ENCODE data around the gene MYO7B. TPM values are rescaled to one million over a fixed set of nuclear protein-coding genes. Genes with fewer than 3 reads are reported as not detected.

The MYO7B gene
- total RNA-seq, 5 donors from 2014 or later (not counting 1 experiment from before 2014, with no cell fraction given): 0.13 to 0.96 (median 0.28) TPM; not detected in 1

DNA sequence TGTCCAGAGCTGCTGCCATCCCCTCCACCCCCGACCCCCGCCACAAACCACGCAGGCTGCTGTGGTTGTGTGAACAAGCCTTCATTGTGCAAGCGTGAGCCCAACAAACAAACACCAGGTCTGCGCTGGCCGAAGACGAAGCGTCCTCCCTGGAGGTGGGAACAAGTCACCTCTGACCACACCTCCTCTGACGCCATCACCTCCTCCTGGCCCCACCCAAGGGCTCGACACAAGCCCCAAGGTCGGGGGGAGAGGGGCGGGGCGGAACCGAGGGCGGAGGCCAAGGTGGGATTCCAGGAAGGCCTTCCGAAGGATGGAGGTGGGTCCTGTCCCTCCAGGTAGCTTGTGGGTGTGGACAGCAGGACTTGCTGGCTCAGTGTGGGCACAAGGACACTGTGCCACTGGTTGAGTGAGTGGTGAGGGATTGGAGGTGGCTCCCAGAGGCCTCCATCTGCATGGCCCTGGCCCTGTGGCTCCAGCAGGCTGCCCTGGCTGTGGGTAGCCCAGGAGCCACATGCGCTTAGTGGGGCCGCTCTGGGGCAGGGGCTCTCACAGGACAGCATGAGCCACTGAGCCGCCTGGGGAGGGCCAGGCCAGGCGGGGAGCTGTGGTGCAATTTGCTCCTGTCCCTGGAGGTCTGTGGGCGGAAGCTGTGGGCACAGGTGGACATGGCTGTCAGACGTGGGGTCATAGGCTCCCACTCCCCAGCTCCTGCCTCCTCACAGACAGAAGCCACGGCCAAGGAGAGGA lies 103.1 kb downstream of the MYO7B start:
- no peaks in the 10 kb centered on the region for H3K9me3 Mint-ChIP-seq
- Histone ChIP-seq H3K27ac (ENCODE audit: low read length) (peak overlapping the region; percentile 55), H3K9me3 (no peaks in the 10 kb centered on the region), H3K36me3 (ENCODE audit: control insufficient read depth in 2 of 2, extremely low read depth in 1 of 2, insufficient read depth in 1 of 2, low read length in 1 of 2) (peaks cover 0 to 3% of the 10 kb centered on the region in 2 donors), H3K27me3 (replicated peaks in 1 of 2; ENCODE audit: control insufficient read depth in 2 of 2, extremely low read depth in 1 of 2, insufficient read depth in 2 of 2, low read length in 1 of 2) (peaks cover 0 to 2% of the 10 kb centered on the region in 2 experiments), H3K4me3 (ENCODE audit: control insufficient read depth in 1 of 2, extremely low read depth in 1 of 2, low read length in 1 of 2) (peak overlapping the region in 1 of 2 donors; percentile 20), H3K4me1 (ENCODE audit: control insufficient read depth in 1 of 2, extremely low read depth in 1 of 2, insufficient read depth in 2 of 2, low read length in 2 of 2) (peaks cover 60 to 97% of the 10 kb centered on the region in 2 experiments)
- ATAC-seq (replicated peaks in 1 of 4) (no peak), DNase-seq (no peak)
- 83% methylated on average over 15 of the region's 23 CpGs for whole genome bisulfite sequencing (ENCODE audit: insufficient coverage)
- no peaks in the 10 kb centered on the region for H3K36me3 Mint-ChIP-seq
- POLR2A ChIA-PET: no interaction called here
- peak overlapping the region in 1 of 3 donors; percentile 75 for H3K4me3 Mint-ChIP-seq
- CTCF ChIA-PET: interaction anchor here in 1 of 2 donors (1.5 kb wide), 1 partner anchor 45 kb away, joined by 3 read pairs; no protein-coding TSS in a partner anchor
- H3K4me1 Mint-ChIP-seq: peaks cover 49 to 75% (median 51%) of the 10 kb centered on the region in 3 donors
- H3K27me3 Mint-ChIP-seq: no peaks in the 10 kb centered on the region
- peak overlapping the region; percentile 88 to 90 for H3K27ac Mint-ChIP-seq

GRCh38 chr2:127639111-127639474 lies 103.6 kb downstream of the MYO7B start:
- Histone ChIP-seq H3K36me3 (ENCODE audit: control insufficient read depth in 2 of 2, extremely low read depth in 1 of 2, insufficient read depth in 1 of 2, low read length in 1 of 2) (peaks cover 0 to 3% of the 10 kb centered on the region in 2 donors), H3K27ac (ENCODE audit: low read length) (peak overlapping the region; percentile 70), H3K9me3 (no peaks in the 10 kb centered on the region), H3K4me1 (ENCODE audit: control insufficient read depth in 1 of 2, extremely low read depth in 1 of 2, insufficient read depth in 2 of 2, low read length in 2 of 2) (peaks cover 57 to 93% of the 10 kb centered on the region in 2 experiments), H3K4me3 (ENCODE audit: control insufficient read depth in 1 of 2, extremely low read depth in 1 of 2, low read length in 1 of 2) (peak overlapping the region in 1 of 2 donors; percentile 20), H3K27me3 (replicated peaks in 1 of 2; ENCODE audit: control insufficient read depth in 2 of 2, extremely low read depth in 1 of 2, insufficient read depth in 2 of 2, low read length in 1 of 2) (peaks cover 0 to 2% of the 10 kb centered on the region in 2 experiments)
- H3K27ac Mint-ChIP-seq: peak overlapping the region; percentile 88 to 90
- POLR2A ChIA-PET: no interaction called here
- ATAC-seq (replicated peaks in 1 of 4) (no peak), DNase-seq (no peak)
- peak overlapping the region in 1 of 3 donors; percentile 75 for H3K4me3 Mint-ChIP-seq
- peaks cover 48 to 72% (median 53%) of the 10 kb centered on the region in 3 donors for H3K4me1 Mint-ChIP-seq
- no peaks in the 10 kb centered on the region for H3K9me3 Mint-ChIP-seq
- H3K36me3 Mint-ChIP-seq: no peaks in the 10 kb centered on the region
- no peaks in the 10 kb centered on the region for H3K27me3 Mint-ChIP-seq
- WGBS (ENCODE audit: insufficient coverage): 100% methylated on average over 1 of the region's 13 CpGs
- CTCF ChIA-PET: interaction anchor here in 1 of 2 donors (0.8 to 1.5 kb wide), 2 partner anchors 45 to 48 kb away, joined by 3 read pairs; no protein-coding TSS in a partner anchor

DNA sequence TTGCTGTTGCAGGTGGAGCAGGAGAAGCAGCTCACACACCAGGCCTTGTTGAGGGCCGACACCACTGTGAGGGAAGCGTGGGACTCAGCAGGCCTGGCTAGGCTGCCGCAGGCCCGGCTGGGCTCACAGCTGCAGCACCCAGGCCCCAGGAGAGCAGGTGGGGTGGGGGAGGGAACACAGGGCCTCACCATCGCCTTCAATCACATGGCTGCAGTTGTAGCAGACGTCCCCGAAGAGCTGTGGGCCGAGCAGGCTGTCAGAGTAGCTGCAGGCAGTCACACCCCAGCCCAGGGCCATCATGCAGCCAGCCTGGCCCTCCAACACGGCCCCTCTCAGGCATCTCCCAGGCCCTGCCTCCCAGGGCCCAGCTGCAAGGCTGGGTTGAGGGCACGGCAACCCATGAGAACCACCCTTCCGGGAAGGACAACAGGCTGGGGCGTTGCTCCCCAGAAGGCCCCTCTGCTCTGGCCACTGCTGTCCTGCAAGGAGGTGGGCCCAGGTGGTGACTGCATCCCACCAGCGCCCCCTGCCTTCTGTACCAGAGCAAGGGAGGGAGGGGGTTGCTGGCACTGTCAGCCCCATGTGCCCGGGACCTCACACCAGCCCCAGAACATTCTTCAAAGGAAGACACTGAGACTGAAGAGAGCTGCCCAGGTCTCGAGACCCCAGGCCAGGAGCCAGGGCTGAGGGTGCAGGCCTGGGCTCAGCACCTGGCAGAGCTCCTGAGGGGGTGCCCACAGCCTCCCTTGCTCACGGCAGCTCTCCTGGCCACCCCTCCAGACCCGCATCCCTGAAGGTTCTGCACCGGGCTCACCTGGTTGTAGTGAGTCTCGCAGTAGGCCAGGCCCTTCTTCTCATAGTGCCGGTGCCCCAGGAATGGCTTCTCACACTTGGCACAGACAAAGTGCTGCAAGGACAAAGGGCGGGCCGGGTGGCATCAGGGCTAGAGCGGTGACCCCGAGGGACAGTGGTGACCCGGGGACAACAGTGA lies 104.9 kb downstream of the MYO7B start:
- H3K36me3 Mint-ChIP-seq: no peaks in the 10 kb centered on the region
- peaks cover 52 to 81% of the 10 kb centered on the region in 2 experiments for H3K4me1 ChIP-seq (ENCODE audit: control insufficient read depth in 1 of 2, extremely low read depth in 1 of 2, insufficient read depth in 2 of 2, low read length in 2 of 2)
- H3K4me1 Mint-ChIP-seq: peaks cover 53 to 62% (median 53%) of the 10 kb centered on the region in 3 donors
- CTCF ChIA-PET: interaction anchor here (0.8 to 1.6 kb wide), 5 partner anchors 9 to 54 kb away, joined by 3 to 10 read pairs (median 3); no protein-coding TSS in a partner anchor
- peak overlapping the region; percentile 70 for H3K27ac ChIP-seq (ENCODE audit: low read length)
- H3K9me3 ChIP-seq: no peaks in the 10 kb centered on the region
- ATAC-seq (replicated peaks in 1 of 4) (peak; percentile 6 to 23 (median 15)), DNase-seq (peak in 13 of 35 experiments; percentile 8 to 47 (median 25))
- H3K36me3 ChIP-seq (ENCODE audit: control insufficient read depth in 2 of 2, extremely low read depth in 1 of 2, insufficient read depth in 1 of 2, low read length in 1 of 2): peaks cover 0 to 3% of the 10 kb centered on the region in 2 donors
- H3K9me3 Mint-ChIP-seq: no peaks in the 10 kb centered on the region
- H3K27me3 Mint-ChIP-seq: no peaks in the 10 kb centered on the region
- POLR2A ChIA-PET: no interaction called here
- H3K27ac Mint-ChIP-seq: peak overlapping the region; percentile 87 to 90
- peak overlapping the region; percentile 51 to 56 for H3K4me3 ChIP-seq (ENCODE audit: control insufficient read depth in 1 of 2, extremely low read depth in 1 of 2, low read length in 1 of 2)
- WGBS (ENCODE audit: insufficient coverage): 46% methylated on average over 25 of the region's 25 CpGs
- H3K27me3 ChIP-seq (replicated peaks in 1 of 2; ENCODE audit: control insufficient read depth in 2 of 2, extremely low read depth in 1 of 2, insufficient read depth in 2 of 2, low read length in 1 of 2): peaks cover 0 to 2% of the 10 kb centered on the region in 2 experiments
- H3K4me3 Mint-ChIP-seq: peak overlapping the region; percentile 44 to 75 (median 65)

GRCh38 chr2:127641133-127641532 lies 105.7 kb downstream of the MYO7B start:
- 58% methylated on average over 6 of the region's 6 CpGs for WGBS (ENCODE audit: insufficient coverage)
- peaks cover 0 to 3% of the 10 kb centered on the region in 2 donors for H3K36me3 ChIP-seq (ENCODE audit: control insufficient read depth in 2 of 2, extremely low read depth in 1 of 2, insufficient read depth in 1 of 2, low read length in 1 of 2)
- Mint-ChIP-seq H3K9me3 (no peaks in the 10 kb centered on the region), H3K4me3 (peak overlapping the region; percentile 44 to 75 (median 65)), H3K36me3 (no peaks in the 10 kb centered on the region), H3K27ac (peak overlapping the region; percentile 87 to 90), H3K4me1 (peaks cover 46 to 54% (median 52%) of the 10 kb centered on the region in 3 donors), H3K27me3 (no peaks in the 10 kb centered on the region)
- no peak for ATAC-seq (replicated peaks in 1 of 4)
- H3K27ac ChIP-seq (ENCODE audit: low read length): peak overlapping the region; percentile 70
- peak in 1 of 35 experiments; percentile 15 for DNase-seq
- CTCF ChIA-PET: interaction anchor here (0.5 to 1.6 kb wide), 4 partner anchors 48 to 682 kb away, joined by 3 to 10 read pairs (median 4); no protein-coding TSS in a partner anchor
- H3K4me1 ChIP-seq (ENCODE audit: control insufficient read depth in 1 of 2, extremely low read depth in 1 of 2, insufficient read depth in 2 of 2, low read length in 2 of 2): peaks cover 46 to 74% of the 10 kb centered on the region in 2 experiments
- H3K4me3 ChIP-seq (ENCODE audit: control insufficient read depth in 1 of 2, extremely low read depth in 1 of 2, low read length in 1 of 2): peak overlapping the region; percentile 51 to 56
- POLR2A ChIA-PET: no interaction called here
- H3K27me3 ChIP-seq (replicated peaks in 1 of 2; ENCODE audit: control insufficient read depth in 2 of 2, extremely low read depth in 1 of 2, insufficient read depth in 2 of 2, low read length in 1 of 2): peaks cover 0 to 2% of the 10 kb centered on the region in 2 experiments
- no peaks in the 10 kb centered on the region for H3K9me3 ChIP-seq

DNA sequence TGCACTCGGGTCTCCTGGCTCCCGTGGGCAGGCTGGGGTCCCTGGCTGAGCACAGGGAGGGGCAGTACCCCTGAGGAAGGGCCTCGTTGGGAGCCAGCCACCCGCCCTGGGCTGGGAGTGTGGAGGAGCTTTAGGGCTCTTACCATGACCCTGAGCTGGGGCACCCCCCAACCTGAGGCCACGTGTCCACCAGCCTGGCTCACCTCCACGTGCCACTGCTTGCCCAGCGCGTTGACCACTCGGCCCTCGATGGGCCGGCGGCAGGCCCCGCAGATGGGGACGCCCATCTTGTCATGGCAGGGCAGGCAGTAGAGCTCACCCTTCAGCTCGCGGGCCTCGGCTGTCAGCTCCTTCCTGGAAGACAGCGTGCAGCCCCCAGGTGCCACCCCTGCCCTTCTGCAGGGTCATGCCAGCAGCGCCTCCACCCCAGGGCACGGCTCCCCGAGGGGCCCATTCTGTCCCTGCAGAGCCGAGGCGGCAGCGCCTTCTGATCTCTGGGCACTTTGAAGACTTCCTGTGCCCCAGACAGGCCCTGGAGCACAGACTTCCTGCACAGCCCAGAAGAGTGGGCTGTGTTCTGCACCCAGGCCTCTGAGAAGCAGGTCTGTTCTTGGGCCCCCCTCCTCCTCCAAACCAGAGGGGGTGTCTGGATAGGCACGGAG lies 106.5 kb downstream of the MYO7B start:
- Mint-ChIP-seq H3K36me3 (no peaks in the 10 kb centered on the region), H3K4me1 (peaks cover 40 to 50% (median 44%) of the 10 kb centered on the region in 3 donors), H3K9me3 (no peaks in the 10 kb centered on the region), H3K27ac (peak overlapping the region; percentile 90), H3K4me3 (peak overlapping the region; percentile 41 to 75 (median 65)), H3K27me3 (no peaks in the 10 kb centered on the region)
- peaks cover 40 to 73% of the 10 kb centered on the region in 2 experiments for H3K4me1 ChIP-seq (ENCODE audit: control insufficient read depth in 1 of 2, extremely low read depth in 1 of 2, insufficient read depth in 2 of 2, low read length in 2 of 2)
- ATAC-seq (replicated peaks in 1 of 4): peak; percentile 86 to 93 (median 89)
- H3K36me3 ChIP-seq (ENCODE audit: control insufficient read depth in 2 of 2, extremely low read depth in 1 of 2, insufficient read depth in 1 of 2, low read length in 1 of 2): peaks cover 0 to 3% of the 10 kb centered on the region in 2 donors
- 17% methylated on average over 19 of the region's 25 CpGs for WGBS (ENCODE audit: insufficient coverage)
- CTCF ChIA-PET: interaction anchor here in 1 of 2 donors (0.6 kb wide), 1 partner anchor 11 kb away, joined by 9 read pairs; no protein-coding TSS in a partner anchor
- H3K9me3 ChIP-seq: no peaks in the 10 kb centered on the region
- H3K4me3 ChIP-seq (ENCODE audit: control insufficient read depth in 1 of 2, extremely low read depth in 1 of 2, low read length in 1 of 2): peak overlapping the region; percentile 51 to 56
- POLR2A ChIA-PET: no interaction called here
- peak overlapping the region; percentile 70 for H3K27ac ChIP-seq (ENCODE audit: low read length)
- peaks cover 0 to 2% of the 10 kb centered on the region in 2 experiments for H3K27me3 ChIP-seq (replicated peaks in 1 of 2; ENCODE audit: control insufficient read depth in 2 of 2, extremely low read depth in 1 of 2, insufficient read depth in 2 of 2, low read length in 1 of 2)
- DNase-seq: peak; percentile 21 to 75 (median 50)
